OCI-LY1 (cell line): ENCODE data around the gene WWC2.

ENCODE experiments used
- H2AFZ ChIP-seq: fragments of 200-600 bp; sonication (generic), shearing (Covaris generic); 2 replicates; pipeline ENCODE4 v1.6.0; 2014; ENCODE audit warnings: antibody characterized with exemption, mild to moderate bottlenecking, low read length
- H3F3A ChIP-seq: fragments of 200-600 bp; sonication (generic), shearing (Covaris generic); 2 replicates; pipeline ENCODE4 v1.6.0; 2014; ENCODE audit warnings: mild to moderate bottlenecking, antibody characterized with exemption, low read length, moderate library complexity; ENCODE audit not compliant: insufficient read depth
- H3K27ac ChIP-seq: fragments of 200-600 bp; sonication (generic); 2 replicates; pipeline ENCODE4 v1.5.1; 2014; ENCODE audit warnings: low read length, mixed run types, mild to moderate bottlenecking, low read depth; ENCODE audit not compliant: poor library complexity, severe bottlenecking
- H3K27me3 ChIP-seq: fragments of 200-600 bp; sonication (generic); 2 replicates; pipeline ENCODE4 v1.6.0; 2014; ENCODE audit warnings: antibody characterized with exemption, mild to moderate bottlenecking, low read length, moderate library complexity; ENCODE audit not compliant: insufficient read depth
- H3K36me3 ChIP-seq: fragments of 200-600 bp; sonication (generic); 2 replicates; pipeline ENCODE4 v1.6.1; 2014; ENCODE audit warnings: mild to moderate bottlenecking, antibody characterized with exemption, low read length, moderate library complexity, mixed read lengths; ENCODE audit not compliant: insufficient read depth
- H3K4me1 ChIP-seq: fragments of 200-600 bp; sonication (generic); 2 replicates; pipeline ENCODE4 v1.5.1; 2014; ENCODE audit warnings: mild to moderate bottlenecking, low read length, moderate library complexity; ENCODE audit not compliant: insufficient read depth, severe bottlenecking
- H3K4me2 ChIP-seq: fragments of 200-600 bp; sonication (generic), shearing (Covaris generic); 2 replicates; pipeline ENCODE4 v1.6.1; 2014; ENCODE audit warnings: low read length
- H3K4me3 ChIP-seq: fragments of 200-600 bp; sonication (generic); 2 replicates; pipeline ENCODE4 v1.5.1; 2014; ENCODE audit warnings: low read length, low read depth, mild to moderate bottlenecking, mixed read lengths; ENCODE audit not compliant: poor library complexity, severe bottlenecking
- H3K79me2 ChIP-seq: fragments of 200-600 bp; shearing (Covaris generic); 2 replicates; pipeline ENCODE4 v1.6.1; 2016; ENCODE audit warnings: mixed run types, low read length, mixed read lengths; ENCODE audit not compliant: insufficient read depth
- H3K9ac ChIP-seq: fragments of 200-600 bp; sonication (generic), shearing (Covaris generic); 2 replicates; pipeline ENCODE4 v1.6.1; 2014; ENCODE audit warnings: mild to moderate bottlenecking, low read length, mixed read lengths
- H3K9me2 ChIP-seq: fragments of 200-600 bp; sonication (generic), shearing (Covaris generic); 2 replicates; pipeline ENCODE4 v1.6.1; 2014; ENCODE audit warnings: low read depth, mild to moderate bottlenecking, low read length, mixed read lengths
- H3K9me3 ChIP-seq: fragments of 200-600 bp; shearing (Covaris generic); 2 replicates; pipeline ENCODE4 v1.6.1; 2014; ENCODE audit warnings: low read length, mixed read lengths
- H4K20me1 ChIP-seq: fragments of 200-600 bp; sonication (generic), shearing (Covaris generic); 2 replicates; pipeline ENCODE4 v1.6.0; 2016; ENCODE audit warnings: mild to moderate bottlenecking, low read length; ENCODE audit not compliant: insufficient read depth
- EZH2 ChIP-seq: fragments of 200-600 bp; sonication (generic), shearing (Covaris generic); IDR thresholded peaks from 2 replicates; pipeline ENCODE4 v1.8.0; 2017; ENCODE audit warnings: borderline replicate concordance, mixed run types, mild to moderate bottlenecking, antibody characterized with exemption, low read length, moderate library complexity, mixed read lengths
- TF ChIP-seq, protein P1 (sequence below): fragments of 200-600 bp; sonication (generic), shearing (Covaris generic); IDR thresholded peaks from 2 replicates; pipeline ENCODE4 v1.5.1; 2017; ENCODE audit warnings: mild to moderate bottlenecking, antibody characterized with exemption, low read length, moderate library complexity, mixed read lengths

WWC2 gene

DNA sequence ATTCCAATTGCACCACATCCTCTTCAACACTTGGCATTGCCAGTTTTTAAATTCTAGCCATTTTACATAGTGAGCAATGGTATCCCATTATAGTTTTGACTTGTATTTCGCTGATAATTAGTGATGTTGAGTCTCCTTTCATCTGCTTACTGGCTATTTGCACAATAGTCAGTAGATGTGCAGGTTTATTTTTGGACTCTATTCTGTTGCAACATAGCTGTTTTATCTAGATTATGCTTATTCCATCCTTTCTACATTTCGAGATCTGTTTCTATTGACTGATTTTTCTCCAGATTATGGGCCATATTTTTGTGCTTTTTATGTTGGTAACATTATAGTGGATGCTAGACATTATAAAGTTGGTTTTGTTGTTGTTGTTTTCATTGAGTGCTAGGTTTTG is 106.1 kb downstream of the WWC2 start:
- H3K9ac ChIP-seq = no peak overlapping the region
- H3K4me3 ChIP-seq = no peak overlapping the region
- no peaks in the 10 kb centered on the region for H3F3A ChIP-seq
- H3K9me2 ChIP-seq = no peaks in the 10 kb centered on the region
- H3K4me2 ChIP-seq = no peak overlapping the region
- no peak for TF ChIP-seq EZH2
- TF ChIP-seq, protein P1, sequence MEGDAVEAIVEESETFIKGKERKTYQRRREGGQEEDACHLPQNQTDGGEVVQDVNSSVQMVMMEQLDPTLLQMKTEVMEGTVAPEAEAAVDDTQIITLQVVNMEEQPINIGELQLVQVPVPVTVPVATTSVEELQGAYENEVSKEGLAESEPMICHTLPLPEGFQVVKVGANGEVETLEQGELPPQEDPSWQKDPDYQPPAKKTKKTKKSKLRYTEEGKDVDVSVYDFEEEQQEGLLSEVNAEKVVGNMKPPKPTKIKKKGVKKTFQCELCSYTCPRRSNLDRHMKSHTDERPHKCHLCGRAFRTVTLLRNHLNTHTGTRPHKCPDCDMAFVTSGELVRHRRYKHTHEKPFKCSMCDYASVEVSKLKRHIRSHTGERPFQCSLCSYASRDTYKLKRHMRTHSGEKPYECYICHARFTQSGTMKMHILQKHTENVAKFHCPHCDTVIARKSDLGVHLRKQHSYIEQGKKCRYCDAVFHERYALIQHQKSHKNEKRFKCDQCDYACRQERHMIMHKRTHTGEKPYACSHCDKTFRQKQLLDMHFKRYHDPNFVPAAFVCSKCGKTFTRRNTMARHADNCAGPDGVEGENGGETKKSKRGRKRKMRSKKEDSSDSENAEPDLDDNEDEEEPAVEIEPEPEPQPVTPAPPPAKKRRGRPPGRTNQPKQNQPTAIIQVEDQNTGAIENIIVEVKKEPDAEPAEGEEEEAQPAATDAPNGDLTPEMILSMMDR = no peak
- H2AFZ ChIP-seq = no peak overlapping the region
- H3K27ac ChIP-seq = no peak overlapping the region
- H3K4me1 ChIP-seq = no peaks in the 10 kb centered on the region
- no peaks in the 10 kb centered on the region for H3K36me3 ChIP-seq
- no peaks in the 10 kb centered on the region for H3K79me2 ChIP-seq
- H3K27me3 ChIP-seq = no peaks in the 10 kb centered on the region
- H4K20me1 ChIP-seq = no peaks in the 10 kb centered on the region
- H3K9me3 ChIP-seq = no peaks in the 10 kb centered on the region

DNA sequence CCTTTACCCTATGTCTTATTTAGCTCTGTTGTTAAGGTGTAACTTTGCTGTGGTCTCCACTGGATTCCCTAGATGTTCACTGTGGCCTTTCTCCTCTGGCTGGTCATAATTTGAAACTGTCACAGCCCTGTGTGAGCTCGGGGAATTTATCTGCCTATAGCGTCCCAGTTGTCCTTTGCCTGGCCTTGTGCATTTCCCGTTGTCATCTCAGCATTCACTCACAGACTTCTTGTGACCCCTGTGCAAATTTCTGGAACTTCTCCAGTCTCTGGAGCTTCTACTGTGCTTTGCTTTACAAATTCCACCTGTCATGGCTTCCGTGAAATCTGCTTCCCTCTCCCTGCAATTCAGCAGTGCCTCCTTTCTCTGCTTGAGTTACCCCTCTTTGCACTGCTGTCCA is 106.7 kb downstream of the WWC2 start:
- Histone ChIP-seq H3K4me2 (no peak overlapping the region), H2AFZ (no peak overlapping the region), H3K9me2 (no peaks in the 10 kb centered on the region), H3K9me3 (no peaks in the 10 kb centered on the region), H3K4me1 (no peaks in the 10 kb centered on the region), H3F3A (no peaks in the 10 kb centered on the region), H3K4me3 (no peak overlapping the region), H3K79me2 (no peaks in the 10 kb centered on the region), H4K20me1 (no peaks in the 10 kb centered on the region), H3K27me3 (no peaks in the 10 kb centered on the region), H3K36me3 (no peaks in the 10 kb centered on the region), H3K9ac (no peak overlapping the region), H3K27ac (no peak overlapping the region)
- TF ChIP-seq EZH2 = no peak
- TF ChIP-seq, protein P1 = no peak

DNA sequence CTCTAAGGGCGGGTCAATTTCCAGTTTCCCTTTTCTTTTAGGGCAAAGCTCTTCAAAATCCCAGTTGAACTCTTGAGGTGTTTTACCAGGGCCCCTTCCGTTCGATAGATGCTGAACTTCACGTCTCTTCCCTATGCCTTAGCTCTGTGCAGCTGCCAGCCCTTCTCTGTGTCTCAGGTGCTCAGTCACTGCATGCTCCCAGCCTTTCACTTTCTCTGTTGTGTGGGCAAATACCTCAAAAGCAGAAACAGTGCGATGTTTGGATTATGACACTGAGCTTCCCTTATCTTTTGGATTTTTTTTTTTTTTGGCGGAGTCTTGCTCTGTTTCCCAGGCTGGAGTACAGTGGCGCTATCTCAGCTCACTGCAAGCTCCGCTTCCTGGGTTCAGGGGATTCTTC is 112.5 kb downstream of the WWC2 start:
- H2AFZ ChIP-seq = no peak overlapping the region
- H3K9ac ChIP-seq = no peak overlapping the region
- H3K9me2 ChIP-seq = no peaks in the 10 kb centered on the region

More for the DNA sequence above, 112.5 kb downstream of the WWC2 start:
- Histone ChIP-seq H3F3A (no peaks in the 10 kb centered on the region), H3K4me2 (no peak overlapping the region), H3K27me3 (no peaks in the 10 kb centered on the region), H3K9me3 (no peaks in the 10 kb centered on the region), H3K36me3 (no peaks in the 10 kb centered on the region), H3K4me3 (no peak overlapping the region), H3K27ac (no peak overlapping the region), H3K79me2 (no peaks in the 10 kb centered on the region), H3K4me1 (no peaks in the 10 kb centered on the region), H4K20me1 (no peaks in the 10 kb centered on the region)
- TF ChIP-seq EZH2 = no peak
- TF ChIP-seq, protein P1 = no peak
